Heart left ventricle (tissue), 16 donors: ENCODE data around the gene VEGFA. TPM values are rescaled to one million over a fixed set of nuclear protein-coding genes. Genes with fewer than 3 reads are reported as not detected.

Source experiments
- ATAC-seq, 4 donors: fragments of 200-7000 bp; cut with Tn5 transposase; one replicate each; pipeline ENCODE4 v1.9.1; 2020 to 2022; ENCODE audit warnings: moderate library complexity in 4 of 4, mild to moderate bottlenecking in 3 of 4, moderate number of reproducible peaks in 1 of 4
- DNase-seq, 5 donors: peaks; one replicate each; pipeline ENCODE4 v3.0.0-alpha.2; 2020
- H3K27ac ChIP-seq, 12 donors: fragments of 200-600 bp; sonication (generic) in 4 of 12; one replicate each; pipeline versions ENCODE4 v1.5.0 to v1.8.0; 2016 to 2022; ENCODE audit warnings: mild to moderate bottlenecking in 2 of 12
- H3K27me3 ChIP-seq, 9 donors: fragments of 200-600 bp; sonication (generic) in 2 of 9; one replicate each; pipeline versions ENCODE4 v1.5.1 to v1.8.0; 2016 to 2022; ENCODE audit warnings: mild to moderate bottlenecking in 3 of 9
- H3K36me3 ChIP-seq, 9 donors: fragments of 200-600 bp; sonication (generic) in 2 of 9; one replicate each; pipeline versions ENCODE4 v1.5.0 to v1.8.0; 2018 to 2022; ENCODE audit warnings: mild to moderate bottlenecking in 2 of 9
- H3K4me1 ChIP-seq, 12 donors: fragments of 200-600 bp; sonication (generic) in 4 of 12; one replicate each; pipeline versions ENCODE4 v1.5.0 to v1.8.0; 2016 to 2022; ENCODE audit warnings: mild to moderate bottlenecking in 3 of 12
- H3K4me3 ChIP-seq, 12 donors: fragments of 200-600 bp; sonication (generic) in 4 of 12; one replicate each; pipeline versions ENCODE4 v1.5.0 to v1.8.0; 2017 to 2022; ENCODE audit warnings: mild to moderate bottlenecking in 9 of 12, moderate library complexity in 4 of 12
- H3K9me3 ChIP-seq, 12 donors: fragments of 200-600 bp; sonication (generic) in 4 of 12; one replicate each; pipeline versions ENCODE4 v1.5.0 to v1.8.0; 2016 to 2022; ENCODE audit warnings: mild to moderate bottlenecking in 1 of 12
- CTCF ChIP-seq, 12 donors: fragments of 200-600 bp; sonication (generic) in 4 of 12; IDR thresholded peaks; one replicate each; pipeline versions ENCODE4 v1.5.0 to v1.8.0; 2018 to 2022; ENCODE audit warnings: antibody characterized with exemption in 12 of 12, mild to moderate bottlenecking in 5 of 12
- POLR2A ChIP-seq, 2 donors: fragments of 450-650 bp; IDR thresholded peaks; one replicate each; pipeline ENCODE4 v1.6.1; 2017; ENCODE audit warnings: antibody characterized with exemption in 2 of 2, mild to moderate bottlenecking in 2 of 2, moderate library complexity in 2 of 2
- WGBS, 4 donors: extraction: QIAGEN DNeasy Blood & Tissue Kit in 2 of 4; methylation state at CpG; one replicate each; pipeline versions ENCODE4 v1.1.5 to v1.1.7; 2013 to 2018; 5-methylcytosine and 5-hydroxymethylcytosine counted together
- intact Hi-C, 10 donors: fragments of 100-400 bp; cut with DNase I; formaldehyde crosslinking; loops; one replicate each; pipeline versions ENCODE4 v1.11.1 to v1.14.2; 2022
- polyA plus RNA-seq, 2 donors: library from polyadenylated mRNA; stranded (reverse); fragments of 200-250 nt; gene quantifications; one replicate each; pipeline ENCODE4 v1.2.3, GENCODE V29; 2013
- total RNA-seq, 9 donors: library from RNA; depleted of rRNA in 2 of 9; stranded (reverse); fragments of >200 nt in 2 of 9; fragmentation: NEBNext Ultra II Directional in 3 of 9; extraction: Animal tissue kit (Norgen Biotek cat#: 25700) in 3 of 9; gene quantifications; one replicate each; pipeline versions ENCODE4 v1.1.0 to v1.2.4, GENCODE V29; 2016 to 2023
- donor health status: ischemic (EF 13 %, LVEDD 7.1; RV severe dilation, severe dysfunction).
- donor health status: healthy with polysubstance abuse.
- donor health status: DM: no; HTN: yes; CAD: no.
- donor health status: DM: no; HTN: no; CAD: no.
- donor health status: ischemic (EF 25% LVEDD 6.9; RV normal size, moderate dysfunction).
- donor health status: ischemic (EF 25% LVEDD 5.7; RV mildly dilated, moderate dysfunction).
- donor health status: healthy.
- donor health status: DM: yes; HTN: yes; CAD: no.
- donor health status: ischemic (EF 35%, LVEDD 5.7; RV mildly dilated, moderate dysfunction).
- donor health status: nonischemic (EF 11% LVEDD 7.7; RV severe dilation, severe dysfunction).
- donor health status: DM: yes; HTN: yes; CAD: no.
- donor health status: PGD.
- donor health status: ischemic (EF 29% LVEDD 5.4; RV normal size, mild dysfunction).
- donor health status: nonischemic (EF 23%, LVEDD 6.1; RV moderate dilation, normal function).

The VEGFA gene
- total and polyA plus RNA-seq, 11 donors: 83.0 to 254 (median 171) TPM

DNA sequence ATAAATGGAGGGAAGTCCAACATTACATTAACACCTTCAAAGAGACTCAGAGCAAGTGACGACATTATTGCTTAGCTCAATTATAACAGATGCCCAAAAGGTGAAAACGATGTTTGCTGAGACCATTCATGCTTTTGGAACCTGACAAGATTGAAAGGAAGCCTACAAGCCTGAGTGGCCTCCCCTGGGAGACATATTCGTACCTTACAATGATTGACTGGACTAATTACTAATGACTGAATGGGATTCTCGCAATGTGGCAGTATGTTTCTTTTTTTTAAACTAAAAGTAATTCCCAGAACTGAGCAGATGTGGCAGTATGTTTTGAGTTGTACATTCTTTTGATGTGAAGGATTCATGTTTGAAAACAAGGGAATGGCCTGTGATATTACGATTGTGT, 49.9 kb downstream of the VEGFA start:
- no peak overlapping the region for H3K4me3 ChIP-seq
- H3K36me3 ChIP-seq: no peaks in the 10 kb centered on the region
- ATAC-seq (no peak), DNase-seq (no peak)
- no peaks in the 10 kb centered on the region for H3K9me3 ChIP-seq
- intact Hi-C loops: loop anchor here in 2 of 10 donors (5.0 kb wide), 1 partner anchor 48 kb away; the partner anchor contains the start of gene VEGFA (in 2 of the 2)
- no peaks in the 10 kb centered on the region for H3K27me3 ChIP-seq
- WGBS, 4 donors: 60 to 80% (median 69%) methylated on average over 5 of the region's 5 CpGs
- H3K4me1 ChIP-seq: peaks cover 0 to 12% (median 0%) of the 10 kb centered on the region in 12 donors
- no peak overlapping the region for H3K27ac ChIP-seq
- no peak for TF ChIP-seq POLR2A (IDR thresholded peaks at IDR 0.05)
- TF ChIP-seq CTCF (IDR thresholded peaks at IDR 0.05): no peak

- intact Hi-C loops: no loop called here
- DNase-seq: no peak
- no peak overlapping the region for H3K4me3 ChIP-seq
- TF ChIP-seq CTCF (IDR thresholded peaks at IDR 0.05) (no peak), POLR2A (IDR thresholded peaks at IDR 0.05) (no peak)
- H3K9me3 ChIP-seq: no peaks in the 10 kb centered on the region
- WGBS, 4 donors: 84 to 93% (median 87%) methylated on average over 6 of the region's 6 CpGs
- no peaks in the 10 kb centered on the region for H3K27me3 ChIP-seq
- no peak for ATAC-seq
- H3K27ac ChIP-seq: no peak overlapping the region
- peaks cover 0 to 12% (median 0%) of the 10 kb centered on the region in 12 donors for H3K4me1 ChIP-seq
- H3K36me3 ChIP-seq: no peaks in the 10 kb centered on the region
These were observed 50.5 kb downstream of the VEGFA start for GRCh38 chr6:43820486-43820885.

GRCh38 chr6:43821101-43821886, 51.3 kb downstream of the VEGFA start:
- ATAC-seq: no peak
- Histone ChIP-seq H3K27me3 (no peaks in the 10 kb centered on the region), H3K27ac (no peak overlapping the region), H3K9me3 (no peaks in the 10 kb centered on the region), H3K36me3 (no peaks in the 10 kb centered on the region), H3K4me3 (no peak overlapping the region), H3K4me1 (peaks cover 0 to 12% (median 0%) of the 10 kb centered on the region in 12 donors)
- DNase-seq: no peak
- intact Hi-C loops: no loop called here
- WGBS, 4 donors: 75 to 81% (median 78%) methylated on average over 4 of the region's 4 CpGs
- TF ChIP-seq CTCF (IDR thresholded peaks at IDR 0.05): no peak
- no peak for TF ChIP-seq POLR2A (IDR thresholded peaks at IDR 0.05)

DNA sequence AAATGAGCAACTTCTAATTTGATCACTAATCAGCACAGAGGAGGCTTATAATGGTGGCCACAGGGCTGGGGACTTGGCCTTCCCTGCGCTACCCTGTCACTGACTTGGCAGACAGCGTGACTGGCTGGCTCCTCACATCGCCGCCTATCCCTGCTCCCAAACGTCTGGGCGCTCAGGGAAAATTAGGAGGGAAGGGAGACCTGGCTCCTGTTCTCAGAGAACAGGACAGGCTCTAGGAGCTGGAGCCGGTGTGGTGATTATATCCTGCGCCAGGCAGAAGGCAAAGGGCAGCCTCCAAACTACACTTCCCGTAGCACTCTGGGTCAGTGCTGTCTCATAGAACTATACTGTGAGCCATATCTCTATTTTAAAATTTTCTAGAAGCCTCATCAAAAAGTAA, 53.4 kb downstream of the VEGFA start:
- H3K27ac ChIP-seq: no peak overlapping the region
- WGBS, 4 donors: 87 to 92% (median 90%) methylated on average over 9 of the region's 9 CpGs
- no peaks in the 10 kb centered on the region for H3K27me3 ChIP-seq
- intact Hi-C loops: no loop called here
- H3K4me3 ChIP-seq: no peak overlapping the region
- no peaks in the 10 kb centered on the region for H3K36me3 ChIP-seq
- no peak for ATAC-seq
- TF ChIP-seq CTCF (IDR thresholded peaks at IDR 0.05): no peak
- TF ChIP-seq POLR2A (IDR thresholded peaks at IDR 0.05): no peak
- no peak for DNase-seq
- H3K4me1 ChIP-seq: peaks cover 0 to 6% (median 0%) of the 10 kb centered on the region in 12 donors
- no peaks in the 10 kb centered on the region for H3K9me3 ChIP-seq
